Neural crest cell (in vitro differentiated cells): ENCODE measurements around the gene CEBPE. TPM values are rescaled to one million over a fixed set of nuclear protein-coding genes. Genes with fewer than 3 reads are reported as not detected.

Source experiments
- DNase-seq: peaks from one replicate; pipeline ENCODE4 v3.0.0; 2021; ENCODE audit warnings: low read depth, mixed read lengths, low spot score
- H3K27ac Mint-ChIP-seq: one replicate; pipeline ENCODE4 v1.8.0; 2021; ENCODE audit warnings: mild to moderate bottlenecking, mixed read lengths; ENCODE audit not compliant: unreplicated experiment
- H3K27me3 Mint-ChIP-seq: 2 replicates; pipeline ENCODE4 v1.8.0; 2021; ENCODE audit warnings: low read depth, mild to moderate bottlenecking, mixed read lengths
- H3K36me3 Mint-ChIP-seq: 2 replicates; pipeline ENCODE4 v1.8.0; 2021; ENCODE audit warnings: low read depth, mild to moderate bottlenecking, mixed read lengths
- H3K4me1 Mint-ChIP-seq: 2 replicates; pipeline ENCODE4 v1.8.0; 2021; ENCODE audit warnings: mixed read lengths
- H3K4me3 Mint-ChIP-seq: one replicate; pipeline ENCODE4 v1.8.0; 2021; ENCODE audit warnings: mild to moderate bottlenecking, mixed read lengths
- H3K9me3 Mint-ChIP-seq: 2 replicates; pipeline ENCODE4 v1.8.0; 2021; ENCODE audit warnings: mixed read lengths
- CTCF ChIP-seq: fragments of 200-600 bp; sonication (generic); conservative IDR thresholded peaks from 2 replicates; pipeline ENCODE4 v1.5.0; 2021; ENCODE audit warnings: antibody characterized with exemption, mild to moderate bottlenecking
- total RNA-seq: library from RNA; stranded (reverse); gene quantifications from 2 replicates; pipeline ENCODE4 v1.2.1, GENCODE V29; 2021

Gene CEBPE
- total RNA-seq, 1 donor from 2014 or later: not detected

- Mint-ChIP-seq H3K27me3 (no peaks in the 10 kb centered on the region), H3K27ac (no peak overlapping the region), H3K36me3 (peaks cover 5% of the 10 kb centered on the region), H3K9me3 (no peaks in the 10 kb centered on the region), H3K4me3 (no peak overlapping the region), H3K4me1 (no peaks in the 10 kb centered on the region)
- DNase-seq: no peak
- no peak for TF ChIP-seq CTCF
These were observed 32.5 kb downstream of the CEBPE start for GRCh38 chr14:23086565-23086964.

- no peak overlapping the region for H3K27ac Mint-ChIP-seq
- H3K27me3 Mint-ChIP-seq: no peaks in the 10 kb centered on the region
- TF ChIP-seq CTCF: no peak
- no peaks in the 10 kb centered on the region for H3K4me1 Mint-ChIP-seq
- no peaks in the 10 kb centered on the region for H3K9me3 Mint-ChIP-seq
- no peak overlapping the region for H3K4me3 Mint-ChIP-seq
- H3K36me3 Mint-ChIP-seq: peaks cover 6% of the 10 kb centered on the region
- no peak for DNase-seq
These were observed 33.6 kb downstream of the CEBPE start for GRCh38 chr14:23085458-23085857.

- H3K27me3 Mint-ChIP-seq: no peaks in the 10 kb centered on the region
- no peaks in the 10 kb centered on the region for H3K9me3 Mint-ChIP-seq
- H3K4me1 Mint-ChIP-seq: no peaks in the 10 kb centered on the region
- peaks cover 11% of the 10 kb centered on the region for H3K36me3 Mint-ChIP-seq
- H3K4me3 Mint-ChIP-seq: no peak overlapping the region
- no peak for TF ChIP-seq CTCF
- no peak for DNase-seq
- H3K27ac Mint-ChIP-seq: no peak overlapping the region
These were observed 38.6 kb downstream of the CEBPE start for GRCh38 chr14:23080474-23080873.

- Mint-ChIP-seq H3K4me1 (no peaks in the 10 kb centered on the region), H3K27ac (no peak overlapping the region), H3K9me3 (no peaks in the 10 kb centered on the region), H3K36me3 (peaks cover 11% of the 10 kb centered on the region), H3K27me3 (no peaks in the 10 kb centered on the region), H3K4me3 (no peak overlapping the region)
- no peak for TF ChIP-seq CTCF
- no peak for DNase-seq
These were observed 39.3 kb downstream of the CEBPE start for GRCh38 chr14:23079716-23080115.

GRCh38 chr14:23078692-23079116, 40.4 kb downstream of the CEBPE start:
- peaks cover 11% of the 10 kb centered on the region for H3K36me3 Mint-ChIP-seq
- no peaks in the 10 kb centered on the region for H3K9me3 Mint-ChIP-seq
- no peaks in the 10 kb centered on the region for H3K4me1 Mint-ChIP-seq
- DNase-seq: no peak
- H3K4me3 Mint-ChIP-seq: no peak overlapping the region
- H3K27ac Mint-ChIP-seq: no peak overlapping the region
- TF ChIP-seq CTCF: no peak
- no peaks in the 10 kb centered on the region for H3K27me3 Mint-ChIP-seq

GRCh38 chr14:23077962-23078361, 41.1 kb downstream of the CEBPE start:
- no peaks in the 10 kb centered on the region for H3K4me1 Mint-ChIP-seq
- no peak for DNase-seq
- H3K36me3 Mint-ChIP-seq: peaks cover 11% of the 10 kb centered on the region
- TF ChIP-seq CTCF: no peak
- H3K27ac Mint-ChIP-seq: no peak overlapping the region
- no peaks in the 10 kb centered on the region for H3K27me3 Mint-ChIP-seq
- H3K9me3 Mint-ChIP-seq: no peaks in the 10 kb centered on the region
- no peak overlapping the region for H3K4me3 Mint-ChIP-seq
